SJSA1 (cell line): ENCODE results near the gene SCN1A. TPM values are rescaled to one million over a fixed set of nuclear protein-coding genes. Genes with fewer than 3 reads are reported as not detected.
"Not testable (repeated sequence)": the region's sequence is repeated elsewhere in the genome, so short reads cannot be mapped to it uniquely, and the experiment has no call there.

ENCODE experiments used
- DNase-seq, 2 experiments: peaks; one replicate each; pipeline ENCODE4 v3.0.0-alpha.2; 2015 to 2020; ENCODE audit warnings: low spot score in 2 of 2, low read depth in 1 of 2
- H3K27ac ChIP-seq: fragments of 250-450 bp; sonication (Bioruptor Pico); 2 replicates; pipeline ENCODE4 v1.5.1; 2020; ENCODE audit warnings: mild to moderate bottlenecking, moderate library complexity
- H3K27me3 ChIP-seq: fragments of 250-450 bp; sonication (Bioruptor Pico); replicated peaks from 2 replicates; pipeline ENCODE4 v1.5.1; 2020; ENCODE audit warnings: mild to moderate bottlenecking, moderate library complexity
- H3K36me3 ChIP-seq: fragments of 250-450 bp; sonication (Bioruptor Pico); 2 replicates; pipeline ENCODE4 v1.5.1; 2020; ENCODE audit warnings: mild to moderate bottlenecking
- H3K4me1 ChIP-seq: fragments of 250-450 bp; sonication (Bioruptor Pico); replicated peaks from 2 replicates; pipeline ENCODE4 v1.6.1; 2021; ENCODE audit warnings: mild to moderate bottlenecking
- H3K4me3 ChIP-seq: fragments of 250-450 bp; sonication (Bioruptor Pico); 2 replicates; pipeline ENCODE4 v1.5.1; 2020; ENCODE audit warnings: mild to moderate bottlenecking
- H3K9me3 ChIP-seq: fragments of 250-450 bp; sonication (Bioruptor Pico); replicated peaks from 2 replicates; pipeline ENCODE4 v1.5.1; 2020; ENCODE audit warnings: mild to moderate bottlenecking
- total RNA-seq: library from RNA; depleted of rRNA; stranded (reverse); fragments of >200 nt; shearing (Covaris generic); gene quantifications from 2 replicates; pipeline ENCODE4 v1.2.3, GENCODE V29; 2014

SCN1A gene
- total RNA-seq, 1 experiment from 2014 or later = not detected

DNA sequence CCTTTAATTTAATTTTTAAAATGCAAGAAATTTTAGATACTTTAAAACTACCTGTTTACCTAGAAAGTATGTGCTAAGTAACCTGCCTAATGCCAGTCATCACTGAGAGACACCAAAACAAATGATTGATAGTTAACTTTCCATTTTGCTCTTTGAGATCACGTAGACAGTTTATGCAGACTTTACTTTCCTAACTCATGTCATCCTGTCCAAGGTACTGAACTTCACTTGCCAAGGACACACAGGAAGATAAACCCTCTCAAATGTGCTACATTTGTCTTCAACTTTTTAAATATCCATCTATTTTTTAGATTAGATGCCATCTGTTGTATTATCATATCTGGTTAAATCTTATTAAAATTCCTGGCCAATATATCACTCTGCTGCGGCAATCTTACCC is 20.1 kb upstream of the SCN1A start:
- DNase-seq = no peak
- no peak overlapping the region for H3K27ac ChIP-seq
- no peaks in the 10 kb centered on the region for H3K36me3 ChIP-seq
- H3K4me3 ChIP-seq = no peak overlapping the region
- H3K27me3 ChIP-seq = no peaks in the 10 kb centered on the region
- no peaks in the 10 kb centered on the region for H3K4me1 ChIP-seq
- H3K9me3 ChIP-seq = no peaks in the 10 kb centered on the region

DNA sequence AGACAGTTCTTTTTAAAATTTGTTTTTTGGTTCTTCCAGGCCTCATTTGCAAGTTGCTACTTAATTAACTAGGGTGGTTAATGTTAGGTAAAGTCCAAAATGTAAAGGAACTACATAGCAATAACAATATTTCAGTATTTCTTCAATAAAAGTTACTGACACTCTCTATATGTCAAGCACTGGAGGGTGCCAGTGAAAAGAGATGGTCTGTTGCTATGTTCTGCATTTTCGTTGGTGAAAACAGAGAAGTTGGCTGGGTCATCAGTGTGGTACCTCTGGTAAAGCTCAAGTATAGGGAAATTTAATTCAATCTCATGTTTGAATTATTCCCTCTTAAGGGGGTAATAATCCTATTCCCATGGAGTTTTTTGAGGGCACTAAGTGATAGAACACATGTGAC is 16.3 kb upstream of the SCN1A start:
- no peak overlapping the region for H3K4me3 ChIP-seq
- H3K4me1 ChIP-seq = no peaks in the 10 kb centered on the region
- DNase-seq = no peak
- H3K27me3 ChIP-seq = no peaks in the 10 kb centered on the region
- H3K27ac ChIP-seq = no peak overlapping the region
- H3K9me3 ChIP-seq = no peaks in the 10 kb centered on the region
- no peaks in the 10 kb centered on the region for H3K36me3 ChIP-seq

DNA sequence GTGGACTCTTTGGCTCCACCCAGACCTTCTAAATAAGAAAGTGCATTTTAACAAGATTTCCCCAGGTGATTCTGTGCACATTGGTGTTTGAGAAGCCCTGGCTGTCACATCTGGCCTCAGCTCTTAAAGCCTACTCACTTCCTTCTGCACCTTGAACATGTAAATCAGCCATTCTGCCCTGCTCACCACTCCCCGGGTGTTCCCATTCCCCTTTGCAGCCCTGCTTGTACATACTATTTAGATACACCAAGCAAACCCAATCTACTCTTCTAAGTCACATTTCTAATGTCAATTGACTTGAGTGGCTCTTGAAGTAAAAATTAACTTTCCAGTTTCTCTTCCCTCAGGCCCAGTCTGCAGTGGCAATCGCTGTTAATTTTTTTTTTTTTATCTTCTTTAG is 13.1 kb upstream of the SCN1A start:
- no peaks in the 10 kb centered on the region for H3K27me3 ChIP-seq
- no peaks in the 10 kb centered on the region for H3K36me3 ChIP-seq
- DNase-seq = no peak
- no peak overlapping the region for H3K27ac ChIP-seq
- no peaks in the 10 kb centered on the region for H3K9me3 ChIP-seq
- no peaks in the 10 kb centered on the region for H3K4me1 ChIP-seq
- H3K4me3 ChIP-seq = no peak overlapping the region

DNA sequence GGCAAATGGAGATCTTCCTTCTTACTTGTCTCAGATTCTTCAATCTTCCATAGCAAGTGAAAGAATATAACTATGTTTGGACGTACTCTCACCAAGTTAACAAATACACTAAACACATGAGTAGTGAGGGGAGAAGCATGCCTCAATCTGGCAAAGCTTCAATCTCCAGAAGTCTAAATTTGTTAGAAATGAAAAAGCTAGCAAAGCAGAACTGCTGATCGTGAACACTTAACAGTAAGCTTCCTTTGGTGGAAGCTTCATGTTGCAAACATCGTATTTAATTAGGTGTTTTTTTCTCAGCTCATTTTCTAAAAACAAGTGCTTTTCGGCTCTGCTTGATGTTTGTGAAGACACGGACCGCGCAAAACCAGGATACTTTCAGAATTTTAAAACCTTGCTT is 12.7 kb upstream of the SCN1A start:
- Histone ChIP-seq H3K27me3 (no peaks in the 10 kb centered on the region), H3K36me3 (no peaks in the 10 kb centered on the region), H3K4me1 (no peaks in the 10 kb centered on the region), H3K9me3 (no peaks in the 10 kb centered on the region), H3K27ac (no peak overlapping the region), H3K4me3 (no peak overlapping the region)
- no peak for DNase-seq

DNA sequence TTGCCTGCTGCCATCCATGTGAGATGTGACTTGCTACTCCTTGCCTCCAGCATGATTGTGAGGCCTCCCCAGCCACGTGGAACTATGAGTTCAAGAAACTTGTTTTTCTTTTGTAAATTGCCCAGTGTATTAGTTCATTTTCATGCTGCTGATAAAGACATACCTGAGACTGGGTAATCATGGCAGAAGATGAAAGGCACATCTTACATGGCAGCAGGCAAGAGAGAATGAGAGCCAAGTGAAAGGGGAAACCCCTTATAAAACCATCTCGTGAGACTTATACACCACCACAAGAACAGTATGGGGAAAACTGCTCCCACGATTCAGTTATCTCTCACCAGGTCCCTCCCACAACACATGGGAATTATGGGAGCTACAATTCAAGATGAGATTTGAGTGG is 11.7 kb upstream of the SCN1A start:
- H3K27ac ChIP-seq, H3K36me3 ChIP-seq, H3K27me3 ChIP-seq, H3K4me1 ChIP-seq, H3K9me3 ChIP-seq, H3K4me3 ChIP-seq, DNase-seq: not testable (repeated sequence)

DNA sequence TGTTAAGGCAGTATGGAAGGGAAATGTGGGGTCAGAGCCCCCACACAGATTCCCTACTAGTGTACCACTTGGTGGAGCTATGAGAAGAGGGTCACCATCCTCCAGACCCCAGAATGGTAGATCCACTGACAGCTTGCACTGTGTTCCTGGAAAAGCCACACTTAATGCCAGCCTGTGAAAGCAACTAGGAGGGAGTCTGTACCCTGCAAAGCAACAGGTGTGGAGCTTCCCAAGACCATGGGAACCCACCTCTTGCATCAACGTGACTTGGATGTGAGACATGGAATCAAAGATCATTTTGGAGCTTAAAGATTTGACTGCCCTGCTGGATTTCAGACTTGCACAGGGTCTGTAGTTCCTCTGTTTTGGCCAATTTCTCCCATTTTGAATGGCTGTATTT is 10.8 kb upstream of the SCN1A start:
- Histone ChIP-seq H3K4me1 (no peaks in the 10 kb centered on the region), H3K4me3 (no peak overlapping the region), H3K27me3 (peaks cover 6% of the 10 kb centered on the region), H3K36me3 (no peaks in the 10 kb centered on the region), H3K27ac (no peak overlapping the region), H3K9me3 (no peaks in the 10 kb centered on the region)
- DNase-seq = no peak

DNA sequence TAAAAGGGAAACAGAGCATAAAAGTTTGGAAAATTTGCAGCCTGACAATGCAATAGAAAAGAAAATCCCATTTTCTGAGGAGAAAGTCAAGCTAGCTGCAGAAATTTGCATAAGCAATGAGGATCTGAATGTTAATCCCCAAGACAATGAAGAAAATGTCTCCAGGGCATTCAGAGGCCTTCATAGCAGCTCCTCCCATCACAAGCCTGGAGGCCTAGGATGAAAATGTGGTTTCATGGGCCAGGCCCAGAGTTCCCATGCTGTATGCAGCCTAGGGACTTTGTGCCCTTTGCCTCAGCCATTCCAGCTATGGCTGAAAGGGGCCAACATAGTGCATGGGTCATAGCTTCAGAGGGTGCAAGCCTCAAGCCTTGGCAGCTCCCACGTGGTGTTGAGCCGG is 10.3 kb upstream of the SCN1A start:
- H3K27me3 ChIP-seq = peaks cover 7% of the 10 kb centered on the region
- H3K9me3 ChIP-seq = no peaks in the 10 kb centered on the region
- no peaks in the 10 kb centered on the region for H3K36me3 ChIP-seq
- no peaks in the 10 kb centered on the region for H3K4me1 ChIP-seq
- no peak for DNase-seq
- no peak overlapping the region for H3K27ac ChIP-seq
- H3K4me3 ChIP-seq = no peak overlapping the region

DNA sequence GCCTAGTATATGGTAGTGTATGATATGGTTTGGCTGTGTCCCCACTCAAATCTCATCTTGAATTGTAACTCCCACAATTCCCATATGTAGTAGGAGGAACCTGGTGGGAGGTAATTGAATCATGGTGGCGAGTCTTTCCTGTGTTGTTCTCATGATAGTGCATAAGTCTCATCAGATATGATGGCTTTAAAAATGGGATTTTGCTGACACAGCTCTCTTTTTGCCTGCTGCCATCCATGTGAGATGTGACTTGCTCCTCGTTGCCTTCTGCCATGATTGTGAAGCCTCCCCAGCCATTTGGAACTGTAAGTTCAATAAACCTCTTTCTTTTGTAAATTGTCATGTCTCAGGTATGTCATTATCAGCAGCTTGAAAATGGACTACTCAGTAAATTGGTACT is 9.5 kb upstream of the SCN1A start:
- H3K4me1 ChIP-seq = no peaks in the 10 kb centered on the region
- peaks cover 13% of the 10 kb centered on the region for H3K27me3 ChIP-seq
- H3K27ac ChIP-seq = no peak overlapping the region
- no peaks in the 10 kb centered on the region for H3K9me3 ChIP-seq
- H3K36me3 ChIP-seq = no peaks in the 10 kb centered on the region
- no peak for DNase-seq
- no peak overlapping the region for H3K4me3 ChIP-seq

DNA sequence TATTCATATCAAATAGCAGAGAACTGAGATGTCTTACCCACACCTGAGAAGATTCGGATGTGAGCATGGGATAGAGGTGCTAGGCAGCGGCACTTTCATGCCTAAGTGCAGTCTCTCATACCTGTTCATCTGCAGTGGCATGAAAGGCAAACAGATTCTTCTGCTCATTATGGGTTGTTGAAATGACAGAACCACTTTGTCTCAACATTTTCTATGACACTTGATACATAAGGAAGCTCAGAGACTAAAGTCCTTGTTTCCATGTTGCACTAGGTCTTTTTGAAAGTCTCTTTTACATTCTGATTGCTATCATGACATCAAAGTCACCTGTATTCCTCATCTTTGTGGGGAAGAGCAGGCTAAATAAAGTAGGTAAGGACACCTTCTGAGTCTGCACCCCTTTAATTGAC is 8.0 kb upstream of the SCN1A start:
- H3K36me3 ChIP-seq = no peaks in the 10 kb centered on the region
- DNase-seq = no peak
- no peak overlapping the region for H3K27ac ChIP-seq
- peaks cover 16% of the 10 kb centered on the region for H3K27me3 ChIP-seq
- H3K4me1 ChIP-seq = no peaks in the 10 kb centered on the region
- no peaks in the 10 kb centered on the region for H3K9me3 ChIP-seq
- no peak overlapping the region for H3K4me3 ChIP-seq

DNA sequence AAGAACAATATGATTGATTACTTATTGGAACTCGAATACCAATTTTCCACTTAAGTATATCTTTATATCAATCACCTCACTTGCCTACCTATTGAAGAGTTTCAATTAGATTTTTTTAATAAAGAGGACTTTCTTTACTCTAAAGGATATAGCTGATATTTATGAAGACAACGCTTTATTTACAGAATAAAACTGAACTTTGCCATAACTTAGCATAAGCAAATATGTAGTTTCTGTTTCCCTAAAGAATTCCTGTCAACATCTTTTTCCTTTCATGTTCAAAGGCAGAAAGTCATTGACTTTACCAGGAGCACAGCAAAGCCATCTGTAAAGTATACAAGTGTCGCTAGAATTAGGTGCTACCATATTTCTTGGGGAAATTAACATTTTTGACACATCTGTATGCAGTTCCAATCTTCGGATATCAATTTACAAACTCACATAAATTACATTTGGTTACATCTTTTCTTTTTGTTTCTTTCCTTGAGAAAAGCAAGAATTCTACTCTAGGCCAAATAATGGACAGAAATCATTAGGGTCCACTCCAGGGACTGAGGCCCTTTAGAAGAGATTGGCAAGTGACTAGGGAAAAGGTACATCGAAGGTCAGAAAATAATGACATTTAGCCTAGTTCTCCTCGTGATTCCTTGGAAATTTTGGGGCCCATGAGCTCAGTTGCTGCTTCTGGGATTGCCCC is 7.5 kb upstream of the SCN1A start:
- no peak for DNase-seq
- Histone ChIP-seq H3K4me3 (no peak overlapping the region), H3K27me3 (peaks cover 16% of the 10 kb centered on the region), H3K9me3 (no peaks in the 10 kb centered on the region), H3K4me1 (no peaks in the 10 kb centered on the region), H3K36me3 (no peaks in the 10 kb centered on the region), H3K27ac (no peak overlapping the region)

DNA sequence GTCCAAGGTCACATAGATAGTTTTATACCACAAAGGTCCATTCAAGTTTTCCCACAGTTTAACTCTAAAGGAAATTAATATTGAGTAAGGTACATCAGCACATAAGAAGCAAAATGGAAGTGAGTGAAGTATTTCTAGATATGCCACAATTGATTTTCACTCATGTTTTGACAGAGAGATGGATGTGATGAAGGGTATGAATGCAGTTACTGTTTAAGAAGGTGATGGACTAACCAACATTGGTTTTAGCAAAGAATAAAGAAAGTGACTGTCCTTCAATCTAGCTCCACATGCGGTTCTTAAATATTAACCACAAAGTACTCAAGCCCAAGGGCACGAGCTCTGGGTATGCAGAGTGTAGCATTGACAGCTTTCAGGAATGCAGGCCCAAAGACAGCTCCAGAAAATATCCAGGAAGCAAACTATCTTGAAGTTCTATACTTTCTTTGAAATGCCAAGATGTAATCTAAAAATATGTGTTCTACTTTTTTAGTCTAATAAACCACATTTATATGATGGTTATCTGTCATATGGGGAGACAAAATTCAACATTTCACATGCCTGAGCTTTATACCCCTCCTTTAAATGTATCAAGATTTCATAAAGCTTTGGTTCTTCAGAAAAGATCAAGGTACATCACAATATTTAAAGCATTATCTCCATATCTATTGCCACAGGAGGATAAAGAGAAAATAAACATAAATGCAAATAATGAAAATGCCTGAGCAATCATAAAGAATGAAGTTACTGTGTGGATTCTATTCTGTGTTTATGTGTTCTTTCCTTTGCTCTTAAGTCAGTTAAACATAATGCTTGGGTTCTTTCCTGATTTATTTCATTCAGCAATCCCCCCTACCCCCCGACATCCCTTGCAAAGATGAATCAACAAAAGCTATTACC is 6.7 kb upstream of the SCN1A start:
- DNase-seq = no peak
- H3K36me3 ChIP-seq = no peaks in the 10 kb centered on the region
- H3K4me1 ChIP-seq = no peaks in the 10 kb centered on the region
- no peak overlapping the region for H3K27ac ChIP-seq
- H3K27me3 ChIP-seq = peaks cover 16% of the 10 kb centered on the region
- no peak overlapping the region for H3K4me3 ChIP-seq
- H3K9me3 ChIP-seq = no peaks in the 10 kb centered on the region

DNA sequence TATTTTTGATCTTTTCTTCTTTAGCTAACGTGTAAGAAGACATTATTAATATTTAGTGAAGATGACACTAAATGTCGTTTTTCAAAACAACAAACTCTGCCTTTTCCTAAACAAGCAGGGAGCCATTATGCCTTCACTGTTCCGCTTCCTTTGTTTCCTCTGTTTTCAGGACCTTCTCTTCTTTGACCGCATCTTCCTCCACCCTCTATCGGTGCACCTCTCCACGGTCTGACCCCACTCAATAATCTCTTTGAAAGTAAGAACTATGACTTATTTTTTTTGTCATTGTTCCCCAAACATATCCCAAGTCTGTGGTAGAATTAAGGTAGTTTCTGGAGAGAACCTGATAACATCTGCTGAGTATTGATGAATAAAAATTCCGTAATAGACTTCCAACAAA is 5.8 kb upstream of the SCN1A start:
- H3K4me1 ChIP-seq = no peaks in the 10 kb centered on the region
- DNase-seq = no peak
- H3K36me3 ChIP-seq = no peaks in the 10 kb centered on the region
- peaks cover 16% of the 10 kb centered on the region for H3K27me3 ChIP-seq
- no peak overlapping the region for H3K27ac ChIP-seq
- H3K4me3 ChIP-seq = no peak overlapping the region
- H3K9me3 ChIP-seq = no peaks in the 10 kb centered on the region

DNA sequence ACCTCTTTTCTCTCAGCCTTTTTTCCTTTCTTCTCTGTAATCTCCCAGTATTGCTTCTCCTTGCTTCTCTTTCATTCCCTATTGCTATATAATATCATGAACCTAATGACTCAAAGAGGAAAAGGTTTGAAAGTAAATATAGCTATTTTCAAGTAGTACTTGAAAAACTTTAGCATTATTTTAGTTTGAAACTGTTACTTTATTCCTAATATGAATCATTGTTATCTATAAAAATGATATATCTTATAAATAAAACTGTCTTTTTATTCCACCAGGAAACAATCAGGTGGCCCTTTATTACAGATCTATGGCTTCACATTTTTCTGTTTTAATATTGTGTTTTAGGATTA is 311 bp upstream of the SCN1A start:
- no peaks in the 10 kb centered on the region for H3K36me3 ChIP-seq
- no peak for DNase-seq
- H3K4me1 ChIP-seq = no peaks in the 10 kb centered on the region
- H3K27ac ChIP-seq = no peak overlapping the region
- peaks cover 9% of the 10 kb centered on the region for H3K27me3 ChIP-seq
- H3K4me3 ChIP-seq = no peak overlapping the region
- no peaks in the 10 kb centered on the region for H3K9me3 ChIP-seq

DNA sequence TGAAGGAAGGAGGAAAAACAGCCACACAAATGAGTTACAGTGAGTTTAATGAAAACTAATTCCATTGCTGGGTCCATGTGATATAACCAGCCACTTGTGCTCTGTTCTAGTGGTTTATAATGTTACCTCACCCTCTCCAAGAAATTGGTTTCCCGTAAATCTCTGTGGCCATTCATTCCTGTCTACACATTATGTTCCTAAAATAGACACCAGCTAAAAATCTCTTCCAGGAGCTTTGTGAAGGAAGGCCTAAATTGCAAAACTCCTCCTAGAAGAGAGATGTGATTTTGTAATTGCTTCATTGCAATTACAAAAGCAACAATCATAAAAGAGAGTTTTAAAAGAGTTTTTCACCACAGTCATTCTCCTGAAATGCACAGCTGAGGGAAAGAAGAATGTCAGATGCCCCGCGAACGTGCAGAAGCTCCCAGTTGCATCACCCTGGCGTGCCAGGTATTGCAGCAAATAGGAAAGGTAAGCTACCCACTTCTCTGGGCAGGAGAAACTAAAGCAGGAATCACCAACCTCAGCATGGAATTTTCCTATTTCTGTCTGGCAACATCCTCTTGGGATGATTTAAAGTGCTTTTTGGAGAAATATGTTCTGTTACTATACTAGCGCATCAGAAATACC is 1.7 kb downstream of the SCN1A start:
- Histone ChIP-seq H3K27me3 (no peaks in the 10 kb centered on the region), H3K9me3 (no peaks in the 10 kb centered on the region), H3K4me1 (no peaks in the 10 kb centered on the region), H3K27ac (no peak overlapping the region), H3K36me3 (no peaks in the 10 kb centered on the region), H3K4me3 (no peak overlapping the region)
- DNase-seq = no peak
